GM23248 (cell line): ENCODE results near the gene RAB36.

Experiments
- EZH2 ChIP-seq: fragments of 200-600 bp; sonication (generic); IDR thresholded peaks from 2 replicates; pipeline ENCODE4 v1.6.1; 2018; ENCODE audit warnings: antibody characterized with exemption, mild to moderate bottlenecking; ENCODE audit not compliant: insufficient read depth, poor library complexity, severe bottlenecking
- EZH2phosphoT487 ChIP-seq: fragments of 200-600 bp; sonication (generic); IDR thresholded peaks from 2 replicates; pipeline ENCODE4 v1.6.1; 2018; ENCODE audit warnings: antibody characterized with exemption, moderate library complexity, mild to moderate bottlenecking, low read depth; ENCODE audit not compliant: insufficient read depth

DNA sequence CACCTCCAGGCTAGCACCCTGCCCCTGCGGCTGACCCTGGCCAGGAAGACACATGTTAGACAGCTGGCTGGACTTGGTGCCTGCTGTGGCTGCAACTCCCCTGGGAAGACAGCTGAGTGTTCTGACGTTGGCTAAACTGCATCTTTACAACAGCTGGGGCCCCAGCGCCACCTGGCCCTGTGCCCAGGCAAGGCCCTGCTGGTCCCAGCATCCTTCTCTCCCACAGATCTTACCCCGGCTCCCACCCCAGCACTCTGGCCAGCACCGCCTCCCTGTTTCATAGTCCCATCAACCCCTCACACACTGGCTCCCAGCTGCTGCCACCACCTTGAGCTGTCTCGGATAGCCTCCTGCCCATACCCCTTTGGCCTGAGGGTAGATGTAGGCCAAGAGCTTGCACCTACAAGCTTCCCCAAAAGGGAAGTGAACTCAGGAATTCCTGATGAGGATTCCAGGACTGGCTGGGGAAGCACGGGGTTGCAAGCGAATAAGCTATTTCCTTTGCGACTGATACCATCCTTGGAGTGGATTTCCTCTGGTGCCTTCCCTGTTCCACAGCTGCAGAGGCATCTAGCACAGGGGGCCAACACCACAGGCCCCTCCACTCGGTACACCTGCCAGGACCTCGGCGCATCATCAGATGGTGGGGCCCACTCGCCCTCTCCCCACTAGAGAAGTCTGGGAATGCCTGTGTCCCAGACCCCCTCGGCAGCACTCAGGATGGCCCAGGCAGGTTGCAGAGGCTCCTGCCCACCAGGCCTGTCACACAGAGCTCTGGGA lies 32.0 kb upstream of the RAB36 start:
- TF ChIP-seq EZH2: no peak
- TF ChIP-seq EZH2phosphoT487: no peak
